Measurements from ENCODE around the gene TRDMT1.

TRDMT1 gene

DNA sequence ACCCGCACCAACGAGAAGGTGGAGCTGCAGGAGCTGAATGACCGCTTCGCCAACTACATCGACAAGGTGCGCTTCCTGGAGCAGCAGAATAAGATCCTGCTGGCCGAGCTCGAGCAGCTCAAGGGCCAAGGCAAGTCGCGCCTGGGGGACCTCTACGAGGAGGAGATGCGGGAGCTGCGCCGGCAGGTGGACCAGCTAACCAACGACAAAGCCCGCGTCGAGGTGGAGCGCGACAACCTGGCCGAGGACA, 28.2 kb upstream of the TRDMT1 start:
- in situ Hi-C loops (cut with HindIII; ENCODE audit: low pct_ligation_motif_present, low sequenced_read_pairs), result loop anchor here (25.0 kb wide), 1 partner anchor 367 kb away; no protein-coding TSS in a partner anchor
- DNase-seq, result peak; percentile 49
- H3K27me3 ChIP-seq (replicated peaks), result no peaks in the 10 kb centered on the region
- H3K4me3 ChIP-seq (ENCODE audit: low read depth, low read length), result peak overlapping the region; percentile 99
- peak overlapping the region; percentile 99 for H3K27ac ChIP-seq
- TF ChIP-seq, protein P1, sequence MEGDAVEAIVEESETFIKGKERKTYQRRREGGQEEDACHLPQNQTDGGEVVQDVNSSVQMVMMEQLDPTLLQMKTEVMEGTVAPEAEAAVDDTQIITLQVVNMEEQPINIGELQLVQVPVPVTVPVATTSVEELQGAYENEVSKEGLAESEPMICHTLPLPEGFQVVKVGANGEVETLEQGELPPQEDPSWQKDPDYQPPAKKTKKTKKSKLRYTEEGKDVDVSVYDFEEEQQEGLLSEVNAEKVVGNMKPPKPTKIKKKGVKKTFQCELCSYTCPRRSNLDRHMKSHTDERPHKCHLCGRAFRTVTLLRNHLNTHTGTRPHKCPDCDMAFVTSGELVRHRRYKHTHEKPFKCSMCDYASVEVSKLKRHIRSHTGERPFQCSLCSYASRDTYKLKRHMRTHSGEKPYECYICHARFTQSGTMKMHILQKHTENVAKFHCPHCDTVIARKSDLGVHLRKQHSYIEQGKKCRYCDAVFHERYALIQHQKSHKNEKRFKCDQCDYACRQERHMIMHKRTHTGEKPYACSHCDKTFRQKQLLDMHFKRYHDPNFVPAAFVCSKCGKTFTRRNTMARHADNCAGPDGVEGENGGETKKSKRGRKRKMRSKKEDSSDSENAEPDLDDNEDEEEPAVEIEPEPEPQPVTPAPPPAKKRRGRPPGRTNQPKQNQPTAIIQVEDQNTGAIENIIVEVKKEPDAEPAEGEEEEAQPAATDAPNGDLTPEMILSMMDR (IDR thresholded peaks at IDR 0.05; ENCODE audit: low read depth, low read length, missing control alignments), result no peak
- peaks cover 54% of the 10 kb centered on the region for H3K36me3 ChIP-seq (replicated peaks)

- TF ChIP-seq, protein P1 (IDR thresholded peaks at IDR 0.05; ENCODE audit: low read depth, low read length, missing control alignments), result no peak
- peak; percentile 86 for DNase-seq
- H3K4me3 ChIP-seq (ENCODE audit: low read depth, low read length), result peak overlapping the region; percentile 99
- H3K27me3 ChIP-seq (replicated peaks), result no peaks in the 10 kb centered on the region
- in situ Hi-C loops (cut with HindIII; ENCODE audit: low pct_ligation_motif_present, low sequenced_read_pairs), result loop anchor here (25.0 kb wide), 1 partner anchor 367 kb away; no protein-coding TSS in a partner anchor
- peak overlapping the region; percentile 99 for H3K27ac ChIP-seq
- peaks cover 50% of the 10 kb centered on the region for H3K36me3 ChIP-seq (replicated peaks)
These were observed 27.7 kb upstream of the TRDMT1 start for GRCh38 chr10:17229016-17229716.

DNA sequence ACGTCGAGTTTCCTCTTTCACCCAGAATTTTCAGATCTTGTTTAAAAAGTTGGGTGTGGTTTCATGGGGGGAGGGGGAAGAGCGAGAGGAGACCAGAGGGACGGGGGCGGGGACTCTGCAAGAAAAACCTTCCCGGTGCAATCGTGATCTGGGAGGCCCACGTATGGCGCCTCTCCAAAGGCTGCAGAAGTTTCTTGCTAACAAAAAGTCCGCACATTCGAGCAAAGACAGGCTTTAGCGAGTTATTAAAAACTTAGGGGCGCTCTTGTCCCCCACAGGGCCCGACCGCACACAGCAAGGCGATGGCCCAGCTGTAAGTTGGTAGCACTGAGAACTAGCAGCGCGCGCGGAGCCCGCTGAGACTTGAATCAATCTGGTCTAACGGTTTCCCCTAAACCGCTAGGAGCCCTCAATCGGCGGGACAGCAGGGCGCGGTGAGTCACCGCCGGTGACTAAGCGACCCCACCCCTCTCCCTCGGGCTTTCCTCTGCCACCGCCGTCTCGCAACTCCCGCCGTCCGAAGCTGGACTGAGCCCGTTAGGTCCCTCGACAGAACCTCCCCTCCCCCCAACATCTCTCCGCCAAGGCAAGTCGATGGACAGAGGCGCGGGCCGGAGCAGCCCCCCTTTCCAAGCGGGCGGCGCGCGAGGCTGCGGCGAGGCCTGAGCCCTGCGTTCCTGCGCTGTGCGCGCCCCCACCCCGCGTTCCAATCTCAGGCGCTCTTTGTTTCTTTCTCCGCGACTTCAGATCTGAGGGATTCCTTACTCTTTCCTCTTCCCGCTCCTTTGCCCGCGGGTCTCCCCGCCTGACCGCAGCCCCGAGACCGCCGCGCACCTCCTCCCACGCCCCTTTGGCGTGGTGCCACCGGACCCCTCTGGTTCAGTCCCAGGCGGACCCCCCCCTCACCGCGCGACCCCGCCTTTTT, 26.9 kb upstream of the TRDMT1 start, which contains the start of gene VIM:
Gene VIM (plus strand): TSS at position 151 of the 925 bp plus-strand sequence. CDS start 1,182 bp downstream, outside the sequence.
- H3K4me3 ChIP-seq (ENCODE audit: low read depth, low read length), result peak within 1 kb of the TSS; percentile 99
- peaks cover 41% of the 10 kb centered on the region for H3K36me3 ChIP-seq (replicated peaks)
- TF ChIP-seq, protein P1 (IDR thresholded peaks at IDR 0.05; ENCODE audit: low read depth, low read length, missing control alignments), result peak; percentile 28
- H3K27ac ChIP-seq, result peak within 1 kb of the TSS; percentile 99
- peak; percentile 97 for DNase-seq
- H3K27me3 ChIP-seq (replicated peaks), result no peaks in the 10 kb centered on the region
- in situ Hi-C loops (cut with HindIII; ENCODE audit: low pct_ligation_motif_present, low sequenced_read_pairs), result loop anchor here (25.0 kb wide), 1 partner anchor 366 kb away; no protein-coding TSS in a partner anchor

- Histone ChIP-seq H3K36me3 (replicated peaks) (peaks cover 33% of the 10 kb centered on the region), H3K4me3 (ENCODE audit: low read depth, low read length) (peak overlapping the region; percentile 99), H3K27ac (peak overlapping the region; percentile 99), H3K27me3 (replicated peaks) (no peaks in the 10 kb centered on the region)
- in situ Hi-C loops (cut with HindIII; ENCODE audit: low pct_ligation_motif_present, low sequenced_read_pairs), result loop anchor here (25.0 kb wide), 1 partner anchor 365 kb away; no protein-coding TSS in a partner anchor
- TF ChIP-seq, protein P1 (IDR thresholded peaks at IDR 0.05; ENCODE audit: low read depth, low read length, missing control alignments), result no peak
- no peak for DNase-seq
These were observed 26.1 kb upstream of the TRDMT1 start for GRCh38 chr10:17227367-17228090.

GRCh38 chr10:17226891-17227303, 25.4 kb upstream of the TRDMT1 start:
- TF ChIP-seq, protein P1 (IDR thresholded peaks at IDR 0.05; ENCODE audit: low read depth, low read length, missing control alignments), result no peak
- peak overlapping the region; percentile 99 for H3K27ac ChIP-seq
- peaks cover 27% of the 10 kb centered on the region for H3K36me3 ChIP-seq (replicated peaks)
- H3K27me3 ChIP-seq (replicated peaks), result no peaks in the 10 kb centered on the region
- no peak for DNase-seq
- in situ Hi-C loops (cut with HindIII; ENCODE audit: low pct_ligation_motif_present, low sequenced_read_pairs), result loop anchor here (25.0 kb wide), 1 partner anchor 365 kb away; no protein-coding TSS in a partner anchor
- peak overlapping the region; percentile 17 for H3K4me3 ChIP-seq (ENCODE audit: low read depth, low read length)
